ENCODE data around the gene SCNN1G. TPM values are rescaled to one million over a fixed set of nuclear protein-coding genes. Genes with fewer than 3 reads are reported as not detected.

The SCNN1G gene
- total and polyA plus RNA-seq, 5 donors from 2014 or later, result not detected

DNA sequence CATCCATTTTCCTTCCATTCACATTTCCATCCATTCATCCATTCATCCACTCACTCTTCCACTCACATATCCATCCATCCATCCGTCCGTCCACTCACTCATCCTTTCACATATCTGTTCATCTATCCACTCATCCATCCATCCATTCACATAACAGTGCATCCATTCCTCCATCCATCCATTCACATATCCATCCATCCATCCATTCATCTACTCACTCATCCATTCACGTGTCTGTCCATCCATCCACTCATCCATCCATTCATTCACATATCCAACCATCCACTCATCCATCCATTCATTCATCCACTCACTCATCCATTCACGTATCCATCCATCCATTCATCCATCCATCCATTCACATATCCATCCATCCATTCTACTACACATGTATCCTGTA lies 42.6 kb downstream of the SCNN1G start:
- H3K36me3 ChIP-seq (ENCODE audit: control insufficient read depth, insufficient read depth, low read length), result no peaks in the 10 kb centered on the region
- H3K4me3 Mint-ChIP-seq, result no peak overlapping the region
- H3K27ac ChIP-seq (ENCODE audit: insufficient read depth, low read length, poor library complexity, severe bottlenecking), result no peak overlapping the region
- H3K27me3 Mint-ChIP-seq, result no peaks in the 10 kb centered on the region
- H3K9me3 ChIP-seq (ENCODE audit: control insufficient read depth in 2 of 2, low read length in 2 of 2), result no peaks in the 10 kb centered on the region
- H3K36me3 Mint-ChIP-seq, result no peaks in the 10 kb centered on the region
- H3K4me1 ChIP-seq (ENCODE audit: control insufficient read depth, insufficient read depth, low read length, poor library complexity, severe bottlenecking), result no peaks in the 10 kb centered on the region
- peaks cover 0 to 10% (median 0%) of the 10 kb centered on the region in 7 donors for H3K9me3 Mint-ChIP-seq
- no peaks in the 10 kb centered on the region for H3K27me3 ChIP-seq (ENCODE audit: control insufficient read depth, insufficient read depth, low read length)
- no peak overlapping the region for H3K4me3 ChIP-seq (ENCODE audit: low read depth, low read length)
- no peak for DNase-seq
- H3K4me1 Mint-ChIP-seq, result no peaks in the 10 kb centered on the region
- H3K27ac Mint-ChIP-seq, result no peak overlapping the region
- no peak for ATAC-seq (ENCODE audit: low read depth in 2 of 2)

- ATAC-seq (ENCODE audit: low read depth in 2 of 2) (no peak), DNase-seq (no peak)
- H3K27me3 ChIP-seq (ENCODE audit: control insufficient read depth, insufficient read depth, low read length), result no peaks in the 10 kb centered on the region
- H3K9me3 ChIP-seq (ENCODE audit: control insufficient read depth in 2 of 2, low read length in 2 of 2), result no peaks in the 10 kb centered on the region
- Mint-ChIP-seq H3K4me1 (no peaks in the 10 kb centered on the region), H3K27ac (peak overlapping the region in 1 of 3 donors; percentile 47), H3K27me3 (no peaks in the 10 kb centered on the region), H3K36me3 (no peaks in the 10 kb centered on the region), H3K4me3 (no peak overlapping the region), H3K9me3 (peaks cover 0 to 8% (median 0%) of the 10 kb centered on the region in 7 donors)
- no peak overlapping the region for H3K27ac ChIP-seq (ENCODE audit: insufficient read depth, low read length, poor library complexity, severe bottlenecking)
- H3K36me3 ChIP-seq (ENCODE audit: control insufficient read depth, insufficient read depth, low read length), result no peaks in the 10 kb centered on the region
- no peak overlapping the region for H3K4me3 ChIP-seq (ENCODE audit: low read depth, low read length)
- no peaks in the 10 kb centered on the region for H3K4me1 ChIP-seq (ENCODE audit: control insufficient read depth, insufficient read depth, low read length, poor library complexity, severe bottlenecking)
These were observed 43.1 kb downstream of the SCNN1G start for GRCh38 chr16:23225634-23226033.

- ATAC-seq (ENCODE audit: low read depth in 2 of 2), result no peak
- H3K4me3 ChIP-seq (ENCODE audit: low read depth, low read length), result no peak overlapping the region
- H3K4me1 Mint-ChIP-seq, result no peaks in the 10 kb centered on the region
- H3K9me3 Mint-ChIP-seq, result peaks cover 0 to 6% (median 0%) of the 10 kb centered on the region in 7 donors
- no peaks in the 10 kb centered on the region for H3K36me3 ChIP-seq (ENCODE audit: control insufficient read depth, insufficient read depth, low read length)
- DNase-seq, result no peak
- H3K27me3 Mint-ChIP-seq, result no peaks in the 10 kb centered on the region
- no peak overlapping the region for H3K27ac Mint-ChIP-seq
- H3K27me3 ChIP-seq (ENCODE audit: control insufficient read depth, insufficient read depth, low read length), result no peaks in the 10 kb centered on the region
- H3K9me3 ChIP-seq (ENCODE audit: control insufficient read depth in 2 of 2, low read length in 2 of 2), result no peaks in the 10 kb centered on the region
- H3K4me3 Mint-ChIP-seq, result no peak overlapping the region
- no peaks in the 10 kb centered on the region for H3K36me3 Mint-ChIP-seq
- H3K27ac ChIP-seq (ENCODE audit: insufficient read depth, low read length, poor library complexity, severe bottlenecking), result no peak overlapping the region
- H3K4me1 ChIP-seq (ENCODE audit: control insufficient read depth, insufficient read depth, low read length, poor library complexity, severe bottlenecking), result no peaks in the 10 kb centered on the region
These were observed 45.0 kb downstream of the SCNN1G start for GRCh38 chr16:23227529-23227928.

- Mint-ChIP-seq H3K27ac (no peak overlapping the region), H3K27me3 (peaks cover 6% of the 10 kb centered on the region), H3K36me3 (no peaks in the 10 kb centered on the region), H3K4me1 (no peaks in the 10 kb centered on the region), H3K4me3 (no peak overlapping the region), H3K9me3 (peaks cover 0 to 2% (median 0%) of the 10 kb centered on the region in 7 donors)
- no peak for ATAC-seq (ENCODE audit: low read depth in 2 of 2)
- H3K27me3 ChIP-seq (ENCODE audit: control insufficient read depth, insufficient read depth, low read length), result no peaks in the 10 kb centered on the region
- no peaks in the 10 kb centered on the region for H3K4me1 ChIP-seq (ENCODE audit: control insufficient read depth, insufficient read depth, low read length, poor library complexity, severe bottlenecking)
- DNase-seq, result no peak
- no peaks in the 10 kb centered on the region for H3K36me3 ChIP-seq (ENCODE audit: control insufficient read depth, insufficient read depth, low read length)
- no peak overlapping the region for H3K27ac ChIP-seq (ENCODE audit: insufficient read depth, low read length, poor library complexity, severe bottlenecking)
- H3K9me3 ChIP-seq (ENCODE audit: control insufficient read depth in 2 of 2, low read length in 2 of 2), result no peaks in the 10 kb centered on the region
- no peak overlapping the region for H3K4me3 ChIP-seq (ENCODE audit: low read depth, low read length)
These were observed 47.2 kb downstream of the SCNN1G start for GRCh38 chr16:23229714-23230113.

GRCh38 chr16:23232806-23233205 lies 50.3 kb downstream of the SCNN1G start:
- DNase-seq (no peak), ATAC-seq (ENCODE audit: low read depth in 2 of 2) (no peak)
- Histone ChIP-seq H3K4me1 (ENCODE audit: control insufficient read depth, insufficient read depth, low read length, poor library complexity, severe bottlenecking) (no peaks in the 10 kb centered on the region), H3K36me3 (ENCODE audit: control insufficient read depth, insufficient read depth, low read length) (no peaks in the 10 kb centered on the region), H3K9me3 (ENCODE audit: control insufficient read depth in 2 of 2, low read length in 2 of 2) (no peaks in the 10 kb centered on the region), H3K4me3 (ENCODE audit: low read depth, low read length) (no peak overlapping the region), H3K27me3 (ENCODE audit: control insufficient read depth, insufficient read depth, low read length) (no peaks in the 10 kb centered on the region), H3K27ac (ENCODE audit: insufficient read depth, low read length, poor library complexity, severe bottlenecking) (no peak overlapping the region)
- Mint-ChIP-seq H3K27ac (no peak overlapping the region), H3K36me3 (no peaks in the 10 kb centered on the region), H3K9me3 (peaks cover 0 to 2% (median 0%) of the 10 kb centered on the region in 7 donors), H3K27me3 (peaks cover 12% of the 10 kb centered on the region), H3K4me3 (no peak overlapping the region), H3K4me1 (no peaks in the 10 kb centered on the region)

DNA sequence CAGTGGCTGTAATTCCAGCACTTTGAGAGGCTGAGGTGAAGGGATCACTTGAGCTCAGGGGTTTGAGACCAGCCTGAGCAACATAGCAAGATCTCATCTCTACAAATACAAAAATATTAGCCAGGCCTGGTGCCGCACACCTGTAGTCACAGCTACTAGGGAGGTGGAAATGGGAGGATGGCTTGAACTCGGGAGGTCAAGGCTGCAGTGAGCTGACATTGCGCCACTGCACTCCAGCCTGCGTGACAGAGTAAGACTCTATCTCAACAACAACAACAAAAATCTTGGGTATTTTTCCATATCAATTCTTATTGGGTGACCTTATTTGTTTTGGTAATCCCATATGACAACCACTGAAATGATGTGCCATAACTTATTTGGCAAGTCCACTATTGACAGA lies 52.6 kb downstream of the SCNN1G start:
- Mint-ChIP-seq H3K36me3 (no peaks in the 10 kb centered on the region), H3K9me3 (peaks cover 0 to 2% (median 0%) of the 10 kb centered on the region in 7 donors), H3K4me1 (no peaks in the 10 kb centered on the region), H3K4me3 (no peak overlapping the region), H3K27me3 (peaks cover 15% of the 10 kb centered on the region), H3K27ac (peak overlapping the region in 1 of 3 donors; percentile 8)
- Histone ChIP-seq H3K4me3 (ENCODE audit: low read depth, low read length) (no peak overlapping the region), H3K36me3 (ENCODE audit: control insufficient read depth, insufficient read depth, low read length) (no peaks in the 10 kb centered on the region), H3K27ac (ENCODE audit: insufficient read depth, low read length, poor library complexity, severe bottlenecking) (no peak overlapping the region), H3K4me1 (ENCODE audit: control insufficient read depth, insufficient read depth, low read length, poor library complexity, severe bottlenecking) (no peaks in the 10 kb centered on the region), H3K27me3 (ENCODE audit: control insufficient read depth, insufficient read depth, low read length) (no peaks in the 10 kb centered on the region), H3K9me3 (ENCODE audit: control insufficient read depth in 2 of 2, low read length in 2 of 2) (no peaks in the 10 kb centered on the region)
- DNase-seq (no peak), ATAC-seq (ENCODE audit: low read depth in 2 of 2) (no peak)

DNA sequence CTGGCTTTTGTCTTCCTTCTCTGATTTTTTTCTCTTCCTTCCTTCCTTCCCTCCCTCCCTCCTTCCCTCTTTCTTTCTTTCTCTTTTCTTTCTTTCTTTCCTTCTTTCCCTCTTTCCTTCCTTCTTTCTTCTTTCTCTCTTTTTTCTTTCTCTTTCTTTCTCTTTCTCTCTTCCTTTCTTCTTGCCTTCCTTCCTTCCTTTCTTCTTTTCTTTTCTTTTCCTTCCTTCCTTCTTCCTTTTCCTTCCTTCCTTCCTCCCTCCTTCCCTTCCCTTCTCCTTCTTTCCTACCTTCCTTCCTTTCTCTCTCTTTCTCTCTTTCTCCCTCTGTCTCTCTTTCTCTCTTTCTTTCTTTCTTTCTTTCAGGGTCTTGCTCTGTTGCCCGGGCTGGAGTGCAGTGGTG lies 54.4 kb downstream of the SCNN1G start:
- no peaks in the 10 kb centered on the region for H3K36me3 Mint-ChIP-seq
- ATAC-seq (ENCODE audit: low read depth in 2 of 2), result no peak
- H3K4me3 Mint-ChIP-seq, result no peak overlapping the region

DNA sequence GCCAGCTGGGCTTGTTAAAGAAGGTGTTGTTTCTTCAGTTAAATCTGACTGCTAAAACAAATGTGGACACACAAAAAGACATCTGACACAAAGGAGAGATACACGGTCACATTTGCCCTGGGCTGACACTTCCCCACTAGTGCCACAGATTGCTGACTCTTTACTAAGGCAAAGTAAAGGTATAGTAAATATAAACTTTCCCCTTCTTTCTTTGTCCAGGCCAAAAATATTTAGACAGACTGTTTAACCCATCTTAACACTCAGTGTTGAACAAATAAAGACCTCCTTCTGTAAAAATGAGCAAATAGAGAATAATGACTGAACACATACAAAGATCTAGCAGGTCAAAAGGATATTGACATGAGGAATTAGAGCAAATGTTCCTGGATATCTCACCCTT lies 58.4 kb downstream of the SCNN1G start:
- Mint-ChIP-seq H3K27ac (no peak overlapping the region), H3K36me3 (no peaks in the 10 kb centered on the region), H3K4me3 (no peak overlapping the region), H3K27me3 (peaks cover 6% of the 10 kb centered on the region), H3K9me3 (peaks cover 0 to 5% (median 2%) of the 10 kb centered on the region in 7 donors), H3K4me1 (no peaks in the 10 kb centered on the region)
- H3K27me3 ChIP-seq (ENCODE audit: control insufficient read depth, insufficient read depth, low read length), result no peaks in the 10 kb centered on the region
- H3K27ac ChIP-seq (ENCODE audit: insufficient read depth, low read length, poor library complexity, severe bottlenecking), result no peak overlapping the region
- DNase-seq (no peak), ATAC-seq (ENCODE audit: low read depth in 2 of 2) (no peak)
- no peaks in the 10 kb centered on the region for H3K4me1 ChIP-seq (ENCODE audit: control insufficient read depth, insufficient read depth, low read length, poor library complexity, severe bottlenecking)
- no peaks in the 10 kb centered on the region for H3K9me3 ChIP-seq (ENCODE audit: control insufficient read depth in 2 of 2, low read length in 2 of 2)
- H3K4me3 ChIP-seq (ENCODE audit: low read depth, low read length), result no peak overlapping the region
- H3K36me3 ChIP-seq (ENCODE audit: control insufficient read depth, insufficient read depth, low read length), result no peaks in the 10 kb centered on the region

More for the DNA sequence above, 54.4 kb downstream of the SCNN1G start:
- no peak for DNase-seq
- no peak overlapping the region for H3K4me3 ChIP-seq (ENCODE audit: low read depth, low read length)
- no peaks in the 10 kb centered on the region for H3K4me1 ChIP-seq (ENCODE audit: control insufficient read depth, insufficient read depth, low read length, poor library complexity, severe bottlenecking)
- H3K4me1 Mint-ChIP-seq, result no peaks in the 10 kb centered on the region
- no peak overlapping the region for H3K27ac Mint-ChIP-seq
- no peak overlapping the region for H3K27ac ChIP-seq (ENCODE audit: insufficient read depth, low read length, poor library complexity, severe bottlenecking)
- H3K27me3 Mint-ChIP-seq, result peaks cover 18% of the 10 kb centered on the region
- H3K9me3 Mint-ChIP-seq, result peaks cover 0 to 2% (median 0%) of the 10 kb centered on the region in 7 donors
- no peaks in the 10 kb centered on the region for H3K36me3 ChIP-seq (ENCODE audit: control insufficient read depth, insufficient read depth, low read length)
- no peaks in the 10 kb centered on the region for H3K27me3 ChIP-seq (ENCODE audit: control insufficient read depth, insufficient read depth, low read length)
- H3K9me3 ChIP-seq (ENCODE audit: control insufficient read depth in 2 of 2, low read length in 2 of 2), result no peaks in the 10 kb centered on the region

Data from CD4-positive, CD25-positive, alpha-beta regulatory T cell (primary cell).